HCT116 (cell line): ENCODE results near the gene TAGLN2.

Source experiments
- ELF1 ChIP-seq: IDR thresholded peaks from 2 replicates; pipeline ENCODE4 v1.6.1; 2012; ENCODE audit warnings: low read depth, borderline replicate concordance
- EZH2 ChIP-seq: fragments of 200-600 bp; sonication (generic); IDR thresholded peaks from 2 replicates; pipeline ENCODE4 v1.6.1; 2017; ENCODE audit warnings: antibody characterized with exemption, mixed run types
- EZH2phosphoT487 ChIP-seq: fragments of 200-600 bp; IDR thresholded peaks from 2 replicates; pipeline ENCODE4 v1.6.1; 2018; ENCODE audit warnings: antibody characterized with exemption, borderline replicate concordance
- POLR2A ChIP-seq: IDR thresholded peaks from 2 replicates; pipeline ENCODE4 v1.7.0; 2011; ENCODE audit warnings: borderline replicate concordance; ENCODE audit not compliant: insufficient read depth, insufficient read length; ENCODE audit errors: extremely low read depth
- SIN3A ChIP-seq: IDR thresholded peaks from 2 replicates; pipeline ENCODE4 v1.6.1; 2012; ENCODE audit warnings: low read depth
- SRF ChIP-seq: IDR thresholded peaks from 2 replicates; pipeline ENCODE4 v1.6.1; 2012; ENCODE audit warnings: low read depth
- ZNF274 ChIP-seq: fragments of 200-500 bp; sonication (Bioruptor generic); IDR thresholded peaks from 2 replicates; pipeline ENCODE4 v1.6.1; 2014; ENCODE audit warnings: mild to moderate bottlenecking, low read depth, low read length, inconsistent platforms
- TF ChIP-seq, protein P1 (sequence below), 3 experiments: fragments of 200-600 bp in 1 of 3; sonication (generic) in 1 of 3; IDR thresholded peaks in 2 of 3; conservative IDR thresholded peaks in 1 of 3; 2 replicates each; pipeline ENCODE4 v1.5.1; 2012 to 2017; ENCODE audit warnings: low read depth in 2 of 3, low read length in 2 of 3, antibody characterized with exemption in 1 of 3, borderline replicate concordance in 1 of 3, control low read depth in 1 of 3, mild to moderate bottlenecking in 1 of 3, mixed read lengths in 1 of 3, mixed run types in 1 of 3, moderate library complexity in 1 of 3; ENCODE audit not compliant: insufficient read depth in 1 of 3
- TF ChIP-seq, protein P2 (sequence below): IDR thresholded peaks from 2 replicates; pipeline ENCODE4 v1.6.1; 2012
- TF ChIP-seq, protein P3 (sequence below): IDR thresholded peaks from 2 replicates; pipeline ENCODE4 v1.6.1; 2012; ENCODE audit warnings: low read depth

DNA sequence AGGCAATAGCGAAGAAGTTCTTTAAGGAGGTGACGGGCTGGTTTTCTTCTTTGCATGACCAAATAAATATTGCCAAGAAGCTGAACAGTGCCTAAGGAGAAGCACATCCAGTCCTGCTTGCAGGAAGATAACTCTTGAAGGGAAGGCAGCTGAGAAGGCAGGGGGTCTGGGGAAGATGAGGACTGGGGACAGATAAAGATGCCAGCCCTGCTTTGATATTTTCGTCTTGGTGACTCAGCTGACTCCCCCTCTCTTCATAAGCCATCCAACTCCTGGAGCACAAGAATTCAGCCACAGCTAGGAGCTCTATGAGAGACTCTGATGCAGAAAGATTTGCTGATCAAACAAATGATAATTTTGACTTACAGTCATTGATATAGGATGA is 28.8 kb downstream of the TAGLN2 start:
- TF ChIP-seq, protein P1, sequence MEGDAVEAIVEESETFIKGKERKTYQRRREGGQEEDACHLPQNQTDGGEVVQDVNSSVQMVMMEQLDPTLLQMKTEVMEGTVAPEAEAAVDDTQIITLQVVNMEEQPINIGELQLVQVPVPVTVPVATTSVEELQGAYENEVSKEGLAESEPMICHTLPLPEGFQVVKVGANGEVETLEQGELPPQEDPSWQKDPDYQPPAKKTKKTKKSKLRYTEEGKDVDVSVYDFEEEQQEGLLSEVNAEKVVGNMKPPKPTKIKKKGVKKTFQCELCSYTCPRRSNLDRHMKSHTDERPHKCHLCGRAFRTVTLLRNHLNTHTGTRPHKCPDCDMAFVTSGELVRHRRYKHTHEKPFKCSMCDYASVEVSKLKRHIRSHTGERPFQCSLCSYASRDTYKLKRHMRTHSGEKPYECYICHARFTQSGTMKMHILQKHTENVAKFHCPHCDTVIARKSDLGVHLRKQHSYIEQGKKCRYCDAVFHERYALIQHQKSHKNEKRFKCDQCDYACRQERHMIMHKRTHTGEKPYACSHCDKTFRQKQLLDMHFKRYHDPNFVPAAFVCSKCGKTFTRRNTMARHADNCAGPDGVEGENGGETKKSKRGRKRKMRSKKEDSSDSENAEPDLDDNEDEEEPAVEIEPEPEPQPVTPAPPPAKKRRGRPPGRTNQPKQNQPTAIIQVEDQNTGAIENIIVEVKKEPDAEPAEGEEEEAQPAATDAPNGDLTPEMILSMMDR (IDR thresholded peaks at IDR 0.05 in 2 of 3, conservative IDR thresholded peaks at IDR 0.05 in 1 of 3; ENCODE audit: borderline replicate concordance in 1 of 3, insufficient read depth in 1 of 3, low read depth in 2 of 3, low read length in 2 of 3), result no peak
- TF ChIP-seq ZNF274 (no peak), SIN3A (no peak), EZH2 (no peak), SRF (no peak), POLR2A (no peak), ELF1 (no peak), EZH2phosphoT487 (no peak)
- TF ChIP-seq, protein P2, sequence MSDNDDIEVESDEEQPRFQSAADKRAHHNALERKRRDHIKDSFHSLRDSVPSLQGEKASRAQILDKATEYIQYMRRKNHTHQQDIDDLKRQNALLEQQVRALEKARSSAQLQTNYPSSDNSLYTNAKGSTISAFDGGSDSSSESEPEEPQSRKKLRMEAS, result no peak
- TF ChIP-seq, protein P3, sequence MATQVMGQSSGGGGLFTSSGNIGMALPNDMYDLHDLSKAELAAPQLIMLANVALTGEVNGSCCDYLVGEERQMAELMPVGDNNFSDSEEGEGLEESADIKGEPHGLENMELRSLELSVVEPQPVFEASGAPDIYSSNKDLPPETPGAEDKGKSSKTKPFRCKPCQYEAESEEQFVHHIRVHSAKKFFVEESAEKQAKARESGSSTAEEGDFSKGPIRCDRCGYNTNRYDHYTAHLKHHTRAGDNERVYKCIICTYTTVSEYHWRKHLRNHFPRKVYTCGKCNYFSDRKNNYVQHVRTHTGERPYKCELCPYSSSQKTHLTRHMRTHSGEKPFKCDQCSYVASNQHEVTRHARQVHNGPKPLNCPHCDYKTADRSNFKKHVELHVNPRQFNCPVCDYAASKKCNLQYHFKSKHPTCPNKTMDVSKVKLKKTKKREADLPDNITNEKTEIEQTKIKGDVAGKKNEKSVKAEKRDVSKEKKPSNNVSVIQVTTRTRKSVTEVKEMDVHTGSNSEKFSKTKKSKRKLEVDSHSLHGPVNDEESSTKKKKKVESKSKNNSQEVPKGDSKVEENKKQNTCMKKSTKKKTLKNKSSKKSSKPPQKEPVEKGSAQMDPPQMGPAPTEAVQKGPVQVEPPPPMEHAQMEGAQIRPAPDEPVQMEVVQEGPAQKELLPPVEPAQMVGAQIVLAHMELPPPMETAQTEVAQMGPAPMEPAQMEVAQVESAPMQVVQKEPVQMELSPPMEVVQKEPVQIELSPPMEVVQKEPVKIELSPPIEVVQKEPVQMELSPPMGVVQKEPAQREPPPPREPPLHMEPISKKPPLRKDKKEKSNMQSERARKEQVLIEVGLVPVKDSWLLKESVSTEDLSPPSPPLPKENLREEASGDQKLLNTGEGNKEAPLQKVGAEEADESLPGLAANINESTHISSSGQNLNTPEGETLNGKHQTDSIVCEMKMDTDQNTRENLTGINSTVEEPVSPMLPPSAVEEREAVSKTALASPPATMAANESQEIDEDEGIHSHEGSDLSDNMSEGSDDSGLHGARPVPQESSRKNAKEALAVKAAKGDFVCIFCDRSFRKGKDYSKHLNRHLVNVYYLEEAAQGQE, result no peak
